ENCODE measurements around the gene MTA3.

MTA3 gene

DNA sequence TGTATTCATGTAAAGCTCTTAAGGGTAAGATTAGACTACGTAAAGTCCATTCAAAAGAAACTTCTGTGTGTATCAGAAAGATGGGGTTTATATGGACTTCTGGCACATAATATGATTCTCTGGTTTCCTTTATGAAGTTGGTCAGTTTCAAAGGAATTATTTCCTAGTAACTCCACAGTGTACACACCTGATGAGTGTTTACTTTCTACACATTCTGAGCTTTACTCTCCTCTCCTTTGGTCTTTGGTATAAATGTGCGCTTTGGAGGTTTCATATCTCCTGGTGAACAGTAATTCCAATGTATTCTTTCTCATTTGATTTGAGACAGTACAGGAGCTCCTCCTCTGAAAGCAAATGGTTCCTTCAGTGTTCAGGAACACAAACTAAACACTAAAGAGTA lies 107.4 kb downstream of the MTA3 start:
- TF ChIP-seq GABPA (IDR thresholded peaks at IDR 0.05; ENCODE audit: low read depth) (no peak), SPI1 (IDR thresholded peaks at IDR 0.05; ENCODE audit: borderline replicate concordance, low read depth) (no peak), POLR2AphosphoS5 (IDR thresholded peaks at IDR 0.05; ENCODE audit: low read depth) (no peak)
- TF ChIP-seq, protein P1, sequence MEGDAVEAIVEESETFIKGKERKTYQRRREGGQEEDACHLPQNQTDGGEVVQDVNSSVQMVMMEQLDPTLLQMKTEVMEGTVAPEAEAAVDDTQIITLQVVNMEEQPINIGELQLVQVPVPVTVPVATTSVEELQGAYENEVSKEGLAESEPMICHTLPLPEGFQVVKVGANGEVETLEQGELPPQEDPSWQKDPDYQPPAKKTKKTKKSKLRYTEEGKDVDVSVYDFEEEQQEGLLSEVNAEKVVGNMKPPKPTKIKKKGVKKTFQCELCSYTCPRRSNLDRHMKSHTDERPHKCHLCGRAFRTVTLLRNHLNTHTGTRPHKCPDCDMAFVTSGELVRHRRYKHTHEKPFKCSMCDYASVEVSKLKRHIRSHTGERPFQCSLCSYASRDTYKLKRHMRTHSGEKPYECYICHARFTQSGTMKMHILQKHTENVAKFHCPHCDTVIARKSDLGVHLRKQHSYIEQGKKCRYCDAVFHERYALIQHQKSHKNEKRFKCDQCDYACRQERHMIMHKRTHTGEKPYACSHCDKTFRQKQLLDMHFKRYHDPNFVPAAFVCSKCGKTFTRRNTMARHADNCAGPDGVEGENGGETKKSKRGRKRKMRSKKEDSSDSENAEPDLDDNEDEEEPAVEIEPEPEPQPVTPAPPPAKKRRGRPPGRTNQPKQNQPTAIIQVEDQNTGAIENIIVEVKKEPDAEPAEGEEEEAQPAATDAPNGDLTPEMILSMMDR (IDR thresholded peaks at IDR 0.05; ENCODE audit: insufficient read depth, low read length), result no peak
- TF ChIP-seq, protein P2, sequence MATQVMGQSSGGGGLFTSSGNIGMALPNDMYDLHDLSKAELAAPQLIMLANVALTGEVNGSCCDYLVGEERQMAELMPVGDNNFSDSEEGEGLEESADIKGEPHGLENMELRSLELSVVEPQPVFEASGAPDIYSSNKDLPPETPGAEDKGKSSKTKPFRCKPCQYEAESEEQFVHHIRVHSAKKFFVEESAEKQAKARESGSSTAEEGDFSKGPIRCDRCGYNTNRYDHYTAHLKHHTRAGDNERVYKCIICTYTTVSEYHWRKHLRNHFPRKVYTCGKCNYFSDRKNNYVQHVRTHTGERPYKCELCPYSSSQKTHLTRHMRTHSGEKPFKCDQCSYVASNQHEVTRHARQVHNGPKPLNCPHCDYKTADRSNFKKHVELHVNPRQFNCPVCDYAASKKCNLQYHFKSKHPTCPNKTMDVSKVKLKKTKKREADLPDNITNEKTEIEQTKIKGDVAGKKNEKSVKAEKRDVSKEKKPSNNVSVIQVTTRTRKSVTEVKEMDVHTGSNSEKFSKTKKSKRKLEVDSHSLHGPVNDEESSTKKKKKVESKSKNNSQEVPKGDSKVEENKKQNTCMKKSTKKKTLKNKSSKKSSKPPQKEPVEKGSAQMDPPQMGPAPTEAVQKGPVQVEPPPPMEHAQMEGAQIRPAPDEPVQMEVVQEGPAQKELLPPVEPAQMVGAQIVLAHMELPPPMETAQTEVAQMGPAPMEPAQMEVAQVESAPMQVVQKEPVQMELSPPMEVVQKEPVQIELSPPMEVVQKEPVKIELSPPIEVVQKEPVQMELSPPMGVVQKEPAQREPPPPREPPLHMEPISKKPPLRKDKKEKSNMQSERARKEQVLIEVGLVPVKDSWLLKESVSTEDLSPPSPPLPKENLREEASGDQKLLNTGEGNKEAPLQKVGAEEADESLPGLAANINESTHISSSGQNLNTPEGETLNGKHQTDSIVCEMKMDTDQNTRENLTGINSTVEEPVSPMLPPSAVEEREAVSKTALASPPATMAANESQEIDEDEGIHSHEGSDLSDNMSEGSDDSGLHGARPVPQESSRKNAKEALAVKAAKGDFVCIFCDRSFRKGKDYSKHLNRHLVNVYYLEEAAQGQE (IDR thresholded peaks at IDR 0.05; ENCODE audit: insufficient replicate concordance, low read depth), result no peak
- no peak for DNase-seq (ENCODE audit: low read depth in 1 of 2, low spot score in 1 of 2)
- Histone ChIP-seq H3K27me3 (ENCODE audit: insufficient read depth, poor library complexity, severe bottlenecking) (no peaks in the 10 kb centered on the region), H3K27ac (replicated peaks) (no peak overlapping the region), H3K4me3 (replicated peaks; ENCODE audit: insufficient read depth, low read length) (no peak overlapping the region)

DNA sequence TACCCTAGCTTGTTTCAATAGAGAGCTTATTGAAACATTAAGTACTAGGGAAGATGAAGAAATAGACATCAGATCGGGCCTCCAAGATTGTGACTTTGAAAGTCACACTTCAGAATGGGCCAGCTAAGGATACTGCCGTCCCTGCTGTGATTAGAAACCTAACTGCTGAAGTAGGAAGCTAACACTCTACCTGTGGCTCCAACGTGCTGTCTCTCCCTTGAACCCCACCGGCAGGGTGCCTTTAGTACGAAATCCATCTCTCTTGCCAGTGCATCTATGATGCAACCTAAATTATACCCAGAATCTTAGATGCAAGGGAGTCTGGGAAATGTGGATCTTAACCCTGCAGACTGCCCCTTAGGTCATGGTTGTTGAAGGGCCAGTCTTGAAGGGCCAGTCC lies 116.9 kb downstream of the MTA3 start:
- no peaks in the 10 kb centered on the region for H3K27me3 ChIP-seq (ENCODE audit: insufficient read depth, poor library complexity, severe bottlenecking)
- no peak for DNase-seq (ENCODE audit: low read depth in 1 of 2, low spot score in 1 of 2)
- no peak overlapping the region for H3K27ac ChIP-seq (replicated peaks)
- TF ChIP-seq, protein P1 (IDR thresholded peaks at IDR 0.05; ENCODE audit: insufficient read depth, low read length), result no peak
- TF ChIP-seq POLR2AphosphoS5 (IDR thresholded peaks at IDR 0.05; ENCODE audit: low read depth) (no peak), GABPA (IDR thresholded peaks at IDR 0.05; ENCODE audit: low read depth) (no peak), SPI1 (IDR thresholded peaks at IDR 0.05; ENCODE audit: borderline replicate concordance, low read depth) (no peak)
- TF ChIP-seq, protein P2 (IDR thresholded peaks at IDR 0.05; ENCODE audit: insufficient replicate concordance, low read depth), result no peak
- no peak overlapping the region for H3K4me3 ChIP-seq (replicated peaks; ENCODE audit: insufficient read depth, low read length)

DNA sequence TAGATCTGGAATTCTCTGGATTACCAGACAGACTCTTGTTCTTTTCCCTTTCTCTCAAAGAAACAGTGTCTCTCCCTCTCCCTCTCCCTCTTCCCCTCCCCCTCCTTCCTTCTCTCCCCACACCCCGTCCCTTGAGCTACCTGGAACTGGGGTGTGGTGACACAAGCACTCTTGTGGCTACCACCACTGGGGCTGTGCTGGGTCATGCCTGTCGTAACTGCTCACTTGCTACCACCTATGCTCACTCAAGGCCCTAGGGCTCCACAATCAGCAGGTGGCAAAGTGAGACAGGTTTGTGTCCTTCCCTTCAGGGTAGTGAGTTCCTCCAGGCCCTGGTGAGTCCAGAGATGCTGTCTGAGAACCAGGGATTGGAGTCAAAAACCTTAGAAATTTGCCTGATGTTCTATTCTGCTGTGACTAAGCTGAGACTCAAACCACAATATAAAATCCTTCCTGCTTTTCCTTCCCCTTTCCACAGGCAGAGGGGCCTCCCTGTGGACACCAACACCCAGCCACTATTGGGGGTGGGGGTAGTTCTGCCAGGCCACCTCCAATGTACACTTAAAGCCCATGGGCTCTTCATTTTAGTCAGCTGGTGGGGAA lies 124.7 kb downstream of the MTA3 start:
- no peaks in the 10 kb centered on the region for H3K27me3 ChIP-seq (ENCODE audit: insufficient read depth, poor library complexity, severe bottlenecking)
- TF ChIP-seq GABPA (IDR thresholded peaks at IDR 0.05; ENCODE audit: low read depth), result no peak
- H3K27ac ChIP-seq (replicated peaks), result peak overlapping the region; percentile 54
- DNase-seq (ENCODE audit: low read depth in 1 of 2, low spot score in 1 of 2), result peak; percentile 26 to 76
- H3K4me3 ChIP-seq (replicated peaks; ENCODE audit: insufficient read depth, low read length), result no peak overlapping the region

DNA sequence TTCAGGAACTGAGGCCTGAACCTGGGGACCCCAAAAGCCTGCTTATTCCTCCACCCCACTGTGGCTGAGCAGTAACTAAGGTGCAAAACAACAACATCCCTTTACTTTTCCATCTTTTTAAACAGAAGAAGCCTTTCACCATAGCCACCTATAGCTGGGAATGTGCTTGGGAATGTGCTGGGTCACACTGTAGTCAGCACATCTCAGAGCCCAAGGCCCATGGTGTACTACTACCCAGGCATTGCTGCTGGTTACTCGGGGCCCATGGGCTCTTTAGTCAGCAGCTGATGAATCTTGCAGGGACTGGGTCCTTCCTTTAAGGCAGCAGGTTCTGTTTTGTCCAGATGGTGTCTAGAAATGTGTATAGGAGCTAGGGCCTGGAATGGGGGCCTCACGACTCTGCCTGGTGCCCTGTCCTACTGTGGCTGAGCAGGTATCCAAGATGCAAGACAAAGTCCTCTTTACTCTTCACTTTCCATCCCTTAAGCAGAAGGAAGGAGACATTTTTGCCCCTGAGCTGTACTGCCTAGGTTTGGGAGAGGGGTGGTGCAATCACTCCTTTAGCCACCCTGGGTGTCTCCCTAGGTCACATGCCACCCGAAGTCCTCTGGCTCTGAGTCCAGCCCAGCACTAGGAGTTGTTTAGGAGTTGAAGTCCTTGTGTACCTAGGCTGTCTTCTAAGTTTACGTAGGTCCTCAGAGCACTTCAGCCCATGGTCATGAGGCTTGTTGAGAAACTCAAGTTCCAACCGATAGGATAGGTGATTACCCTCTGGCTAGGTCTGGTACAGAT lies 125.5 kb downstream of the MTA3 start:
- H3K4me3 ChIP-seq (replicated peaks; ENCODE audit: insufficient read depth, low read length), result no peak overlapping the region
- H3K27me3 ChIP-seq (ENCODE audit: insufficient read depth, poor library complexity, severe bottlenecking), result no peaks in the 10 kb centered on the region
- peak in 1 of 2 experiments; percentile 25 for DNase-seq (ENCODE audit: low read depth in 1 of 2, low spot score in 1 of 2)
- no peak for TF ChIP-seq POLR2AphosphoS5 (IDR thresholded peaks at IDR 0.05; ENCODE audit: low read depth)
- TF ChIP-seq, protein P1 (IDR thresholded peaks at IDR 0.05; ENCODE audit: insufficient read depth, low read length), result no peak
- TF ChIP-seq GABPA (IDR thresholded peaks at IDR 0.05; ENCODE audit: low read depth), result no peak
- TF ChIP-seq, protein P2 (IDR thresholded peaks at IDR 0.05; ENCODE audit: insufficient replicate concordance, low read depth), result no peak
- no peak for TF ChIP-seq SPI1 (IDR thresholded peaks at IDR 0.05; ENCODE audit: borderline replicate concordance, low read depth)
- peak overlapping the region; percentile 54 for H3K27ac ChIP-seq (replicated peaks)
